Keratinocyte (primary cell): ENCODE results near the gene TPPP2. TPM values are rescaled to one million over a fixed set of nuclear protein-coding genes. Genes with fewer than 3 reads are reported as not detected.

ENCODE experiments used
- DNase-seq: peaks from one replicate; pipeline ENCODE4 v3.0.0-alpha.2; 2011; ENCODE audit warnings: low read depth, missing footprints, low spot score
- FAIRE-seq: peaks from 2 replicates; lab custom pipeline; 2011; peaks lifted over from hg19 to GRCh38; lab: Jason Lieb, UNC
- H2AFZ ChIP-seq: 2 replicates; pipeline ENCODE4 v1.6.0; 2012; ENCODE audit warnings: low read length, control low read depth, inconsistent platforms; ENCODE audit not compliant: control insufficient read depth
- H3K27ac ChIP-seq: 2 replicates; pipeline ENCODE4 v1.5.1; 2011; ENCODE audit warnings: low read length; ENCODE audit not compliant: control insufficient read depth, insufficient read depth
- H3K27me3 ChIP-seq: 3 replicates; pipeline ENCODE4 v1.6.0; 2011; ENCODE audit warnings: low read length; ENCODE audit not compliant: control insufficient read depth, insufficient read depth; ENCODE audit errors: extremely low read depth
- H3K36me3 ChIP-seq, 2 experiments: 2 replicates in 1 of 2; 3 replicates in 1 of 2; pipeline ENCODE4 v1.5.1; 2011; ENCODE audit warnings: low read length in 2 of 2, mild to moderate bottlenecking in 1 of 2; ENCODE audit not compliant: control insufficient read depth in 2 of 2, insufficient read depth in 2 of 2; ENCODE audit errors: extremely low read depth in 1 of 2
- H3K4me1 ChIP-seq: 3 replicates; pipeline ENCODE4 v1.5.1; 2011; ENCODE audit warnings: low read length; ENCODE audit not compliant: control insufficient read depth, insufficient read depth; ENCODE audit errors: extremely low read depth
- H3K4me2 ChIP-seq: 3 replicates; pipeline ENCODE4 v1.6.0; 2011; ENCODE audit warnings: low read depth, low read length; ENCODE audit not compliant: control insufficient read depth, insufficient read depth; ENCODE audit errors: extremely low read depth
- H3K4me3 ChIP-seq, 3 experiments: fragments of 200-600 bp in 1 of 3; sonication (generic) in 1 of 3; 2 replicates in 2 of 3; 3 replicates in 1 of 3; pipeline ENCODE4 v1.5.1; 2011 to 2016; ENCODE audit warnings: low read length in 3 of 3, mild to moderate bottlenecking in 3 of 3, control low read depth in 2 of 3, inconsistent platforms in 1 of 3, low read depth in 1 of 3, mixed read lengths in 1 of 3, mixed run types in 1 of 3, moderate library complexity in 1 of 3; ENCODE audit not compliant: control insufficient read depth in 2 of 3, insufficient read depth in 2 of 3; ENCODE audit errors: extremely low read depth in 1 of 3
- H3K79me2 ChIP-seq: 2 replicates; pipeline ENCODE4 v1.6.0; 2012; ENCODE audit warnings: low read length; ENCODE audit not compliant: control insufficient read depth, insufficient read depth
- H3K9ac ChIP-seq: 3 replicates; pipeline ENCODE4 v1.6.0; 2011; ENCODE audit warnings: low read length; ENCODE audit not compliant: control insufficient read depth, insufficient read depth; ENCODE audit errors: extremely low read depth
- H3K9me1 ChIP-seq: 3 replicates; pipeline ENCODE4 v1.6.0; 2011; ENCODE audit warnings: low read length; ENCODE audit not compliant: control insufficient read depth, insufficient read depth; ENCODE audit errors: extremely low read depth
- H3K9me3 ChIP-seq: 2 replicates; pipeline ENCODE4 v1.5.1; 2012; ENCODE audit warnings: low read depth, low read length; ENCODE audit not compliant: control insufficient read depth
- H4K20me1 ChIP-seq: 3 replicates; pipeline ENCODE4 v1.6.0; 2011; ENCODE audit warnings: low read length; ENCODE audit not compliant: control insufficient read depth, insufficient read depth; ENCODE audit errors: extremely low read depth
- EZH2 ChIP-seq: IDR thresholded peaks from one replicate; pipeline ENCODE4 v1.6.1; 2012; ENCODE audit warnings: inconsistent platforms, mild to moderate bottlenecking, low read length, moderate library complexity
- dilution Hi-C: fragments of 300-500 bp; cut with MboI; formaldehyde crosslinking; loops from one replicate; pipeline ENCODE4 v1.7.0; 2020; ENCODE audit warnings: low sequenced_read_pairs; ENCODE audit not compliant: extremely low pct_ligation_motif_present
- polyA plus RNA-seq, 5 experiments: library from polyadenylated mRNA; depleted of rRNA in 3 of 5; stranded (reverse) in 3 of 5; stranded (forward) in 1 of 5; unstranded in 1 of 5; fragments of >200 nt; gene quantifications; 1 replicate in 1 of 5; 2 replicates in 3 of 5; 3 replicates in 1 of 5; pipeline versions ENCODE4 v1.2.1 to v1.2.3, GENCODE V29; 2011 to 2012; ENCODE audit warnings: missing spikeins in 2 of 5, low read depth in 1 of 5, low replicate concordance in 1 of 5
- TF ChIP-seq, protein P1 (sequence below), 3 experiments: IDR thresholded peaks in 1 of 3; conservative IDR thresholded peaks in 1 of 3; optimal IDR thresholded peaks in 1 of 3; 2 replicates in 2 of 3; 3 replicates in 1 of 3; pipeline versions ENCODE3 to v1.5.1; 2011; ENCODE audit warnings: low read length in 3 of 3, mild to moderate bottlenecking in 3 of 3, moderate library complexity in 2 of 3, control low read depth in 1 of 3, inconsistent platforms in 1 of 3; ENCODE audit not compliant: insufficient read depth in 2 of 3; ENCODE audit errors: extremely low read depth in 1 of 3

The TPPP2 gene
- polyA plus RNA-seq, 1 donor (not counting 4 experiments of a cell fraction or from before 2014, with no cell fraction given), result not detected

DNA sequence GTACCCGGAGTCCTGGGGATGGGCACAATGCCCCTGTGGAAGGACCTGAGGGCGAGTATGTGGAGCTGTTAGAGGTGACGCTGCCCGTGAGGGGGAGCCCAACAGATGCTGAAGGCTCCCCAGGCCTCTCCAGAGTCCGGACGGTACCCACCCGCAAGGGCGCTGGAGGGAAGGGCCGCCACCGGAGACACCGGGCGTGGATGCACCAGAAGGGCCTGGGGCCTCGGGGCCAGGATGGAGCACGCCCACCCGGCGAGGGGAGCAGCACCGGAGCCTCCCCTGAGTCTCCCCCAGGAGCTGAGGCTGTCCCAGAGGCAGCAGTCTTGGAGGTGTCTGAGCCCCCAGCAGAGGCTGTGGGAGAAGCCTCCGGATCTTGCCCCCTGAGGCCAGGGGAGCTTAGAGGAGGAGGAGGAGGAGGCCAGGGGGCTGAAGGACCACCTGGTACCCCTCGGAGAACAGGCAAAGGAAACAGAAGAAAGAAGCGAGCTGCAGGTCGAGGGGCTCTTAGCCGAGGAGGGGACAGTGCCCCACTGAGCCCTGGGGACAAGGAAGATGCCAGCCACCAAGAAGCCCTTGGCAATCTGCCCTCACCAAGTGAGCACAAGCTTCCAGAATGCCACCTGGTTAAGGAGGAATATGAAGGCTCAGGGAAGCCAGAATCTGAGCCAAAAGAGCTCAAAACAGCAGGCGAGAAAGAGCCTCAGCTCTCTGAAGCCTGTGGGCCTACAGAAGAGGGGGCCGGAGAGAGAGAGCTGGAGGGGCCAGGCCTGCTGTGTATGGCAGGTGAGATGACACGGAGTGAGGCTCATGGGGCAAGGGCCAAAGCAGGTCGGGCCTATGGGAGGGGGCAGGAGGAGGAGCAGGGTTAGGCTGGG lies 44.6 kb downstream of the TPPP2 start:
- H3K36me3 ChIP-seq, result peaks cover 4 to 8% of the 10 kb centered on the region in 2 experiments
- H4K20me1 ChIP-seq, result no peaks in the 10 kb centered on the region
- FAIRE-seq, result no peak

DNA sequence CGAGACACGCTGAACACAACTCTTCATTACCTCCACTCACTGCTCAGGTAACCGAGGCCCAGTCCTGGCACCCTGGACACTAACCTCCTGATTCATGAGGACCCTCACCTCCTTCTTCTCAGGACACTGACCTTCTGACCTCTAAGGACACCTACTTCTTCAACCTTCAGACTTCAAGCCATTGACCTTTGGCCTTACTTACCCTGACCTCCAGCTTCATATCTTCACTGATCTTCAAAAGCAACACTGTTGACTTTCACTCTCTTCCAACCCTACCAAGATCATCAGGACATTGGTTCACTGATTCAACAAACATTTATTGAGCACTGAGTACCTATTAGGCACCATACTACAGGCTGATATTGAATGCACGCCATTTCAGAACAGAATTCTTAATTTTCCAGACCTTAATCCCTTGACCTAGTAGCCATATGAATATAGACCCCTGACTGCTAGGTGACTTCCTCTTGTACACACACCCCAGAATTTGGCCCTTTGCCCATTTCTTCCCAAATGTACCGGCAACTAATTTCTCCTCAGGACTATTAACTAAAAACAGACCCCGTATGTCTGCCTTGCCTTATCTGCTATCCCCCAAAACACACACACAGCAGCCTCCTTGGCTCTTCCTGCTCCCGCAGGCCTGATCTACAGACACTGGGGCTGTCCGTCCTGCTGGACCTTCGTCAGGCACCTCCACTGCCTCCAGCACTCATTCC lies 45.9 kb downstream of the TPPP2 start:
- H3K9ac ChIP-seq, result no peak overlapping the region
- H3K9me3 ChIP-seq, result no peaks in the 10 kb centered on the region
- no peaks in the 10 kb centered on the region for H3K79me2 ChIP-seq
- no peaks in the 10 kb centered on the region for H3K27me3 ChIP-seq
- H3K27ac ChIP-seq, result no peak overlapping the region
- H3K4me1 ChIP-seq, result peaks cover 10% of the 10 kb centered on the region
- H4K20me1 ChIP-seq, result no peaks in the 10 kb centered on the region
- no peak for DNase-seq
- dilution Hi-C loops, result no loop called here
- peaks cover 8% of the 10 kb centered on the region in 2 experiments for H3K36me3 ChIP-seq
- FAIRE-seq, result no peak
- H2AFZ ChIP-seq, result no peak overlapping the region
- no peak overlapping the region for H3K4me2 ChIP-seq
- H3K9me1 ChIP-seq, result no peaks in the 10 kb centered on the region
- no peak overlapping the region for H3K4me3 ChIP-seq
- no peak for TF ChIP-seq EZH2
- TF ChIP-seq, protein P1, sequence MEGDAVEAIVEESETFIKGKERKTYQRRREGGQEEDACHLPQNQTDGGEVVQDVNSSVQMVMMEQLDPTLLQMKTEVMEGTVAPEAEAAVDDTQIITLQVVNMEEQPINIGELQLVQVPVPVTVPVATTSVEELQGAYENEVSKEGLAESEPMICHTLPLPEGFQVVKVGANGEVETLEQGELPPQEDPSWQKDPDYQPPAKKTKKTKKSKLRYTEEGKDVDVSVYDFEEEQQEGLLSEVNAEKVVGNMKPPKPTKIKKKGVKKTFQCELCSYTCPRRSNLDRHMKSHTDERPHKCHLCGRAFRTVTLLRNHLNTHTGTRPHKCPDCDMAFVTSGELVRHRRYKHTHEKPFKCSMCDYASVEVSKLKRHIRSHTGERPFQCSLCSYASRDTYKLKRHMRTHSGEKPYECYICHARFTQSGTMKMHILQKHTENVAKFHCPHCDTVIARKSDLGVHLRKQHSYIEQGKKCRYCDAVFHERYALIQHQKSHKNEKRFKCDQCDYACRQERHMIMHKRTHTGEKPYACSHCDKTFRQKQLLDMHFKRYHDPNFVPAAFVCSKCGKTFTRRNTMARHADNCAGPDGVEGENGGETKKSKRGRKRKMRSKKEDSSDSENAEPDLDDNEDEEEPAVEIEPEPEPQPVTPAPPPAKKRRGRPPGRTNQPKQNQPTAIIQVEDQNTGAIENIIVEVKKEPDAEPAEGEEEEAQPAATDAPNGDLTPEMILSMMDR (optimal IDR thresholded peaks at IDR 0.05 in 1 of 3, IDR thresholded peaks at IDR 0.05 in 1 of 3, conservative IDR thresholded peaks at IDR 0.05 in 1 of 3; ENCODE audit: extremely low read depth in 1 of 3, insufficient read depth in 2 of 3, low read length in 3 of 3), result no peak

More for the DNA sequence above, 44.6 kb downstream of the TPPP2 start:
- Histone ChIP-seq H3K9ac (no peak overlapping the region), H3K79me2 (no peaks in the 10 kb centered on the region), H3K4me2 (no peak overlapping the region), H2AFZ (no peak overlapping the region), H3K4me1 (peaks cover 16% of the 10 kb centered on the region), H3K4me3 (no peak overlapping the region), H3K9me1 (no peaks in the 10 kb centered on the region), H3K9me3 (no peaks in the 10 kb centered on the region), H3K27ac (no peak overlapping the region), H3K27me3 (peaks cover 3% of the 10 kb centered on the region)
- DNase-seq, result no peak
- dilution Hi-C loops, result no loop called here
- TF ChIP-seq, protein P1 (optimal IDR thresholded peaks at IDR 0.05 in 1 of 3, IDR thresholded peaks at IDR 0.05 in 1 of 3, conservative IDR thresholded peaks at IDR 0.05 in 1 of 3; ENCODE audit: extremely low read depth in 1 of 3, insufficient read depth in 2 of 3, low read length in 3 of 3), result no peak
- TF ChIP-seq EZH2, result no peak
